Calu3 (cell line): ENCODE data around the gene TPK1. TPM values are rescaled to one million over a fixed set of nuclear protein-coding genes. Genes with fewer than 3 reads are reported as not detected.

Source experiments
- BruUV-seq: library from RNA; stranded (reverse); fragments of 400-500 nt; replicated peaks from 2 replicates; lab custom pipeline; 2021; lab: Mats Ljungman, UMichigan
- CTCF ChIA-PET: fragments of 300-600 bp; sonication (Branson Sonifier 250); formaldehyde crosslinking; loops from one replicate; lab custom pipeline; 2022; ENCODE audit warnings: antibody characterized with exemption; lab: Charles Lee
- DNase-seq: peaks from one replicate; pipeline ENCODE4 v3.0.0; 2022
- H3K27ac Mint-ChIP-seq: one replicate; pipeline ENCODE4 v1.8.0; 2022; ENCODE audit warnings: mixed read lengths; ENCODE audit not compliant: unreplicated experiment
- H3K27me3 Mint-ChIP-seq: one replicate; pipeline ENCODE4 v1.8.0; 2022; ENCODE audit warnings: mixed read lengths; ENCODE audit not compliant: unreplicated experiment
- H3K36me3 Mint-ChIP-seq: one replicate; pipeline ENCODE4 v1.8.0; 2022; ENCODE audit warnings: mild to moderate bottlenecking, moderate library complexity, mixed read lengths; ENCODE audit not compliant: insufficient read depth, unreplicated experiment
- H3K4me1 Mint-ChIP-seq: one replicate; pipeline ENCODE4 v1.8.0; 2022; ENCODE audit warnings: mild to moderate bottlenecking, low read depth, mixed read lengths; ENCODE audit not compliant: unreplicated experiment
- H3K4me3 Mint-ChIP-seq: one replicate; pipeline ENCODE4 v1.8.0; 2022; ENCODE audit warnings: mild to moderate bottlenecking, low read depth, moderate library complexity, mixed read lengths; ENCODE audit not compliant: unreplicated experiment
- H3K9me3 Mint-ChIP-seq: one replicate; pipeline ENCODE4 v1.8.0; 2022; ENCODE audit warnings: low read depth, mixed read lengths; ENCODE audit not compliant: unreplicated experiment
- intact Hi-C: fragments of 100-400 bp; cut with micrococcal nuclease; formaldehyde crosslinking; loops from one replicate; pipeline ENCODE4 v1.10.0; 2022; ENCODE audit not compliant: unreplicated experiment
- total RNA-seq: library from RNA; stranded (reverse); gene quantifications from 2 replicates; pipeline ENCODE4 v1.2.3, GENCODE V29; 2022
- TF ChIP-seq, protein P1 (sequence below): fragments of 200-600 bp; IDR thresholded peaks from one replicate; pipeline ENCODE4 v1.8.0; 2022; ENCODE audit warnings: antibody characterized with exemption; ENCODE audit not compliant: unreplicated experiment

Gene TPK1
- total RNA-seq, 1 experiment from 2014 or later, result 13.2 TPM

DNA sequence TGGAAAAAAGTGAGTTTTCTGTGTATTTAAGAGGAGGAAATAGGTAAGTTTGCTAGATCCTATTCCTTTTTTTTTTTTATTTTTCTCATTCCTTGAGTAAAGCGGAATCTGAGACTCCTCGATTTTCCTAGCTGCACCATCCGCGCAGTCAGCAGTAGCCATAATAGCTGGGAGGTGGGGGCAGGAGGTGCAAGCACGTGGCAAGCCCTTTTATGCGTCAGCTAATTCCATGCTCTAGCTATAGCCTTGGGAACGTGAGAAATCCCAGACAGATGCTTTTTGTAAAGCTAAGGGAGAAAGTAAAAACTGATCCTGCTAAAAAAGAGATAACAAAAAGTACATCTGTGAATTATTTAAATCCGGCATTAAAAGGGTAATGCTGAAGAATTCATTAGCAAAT lies 33.2 kb upstream of the TPK1 start:
- intact Hi-C loops, result no loop called here

GRCh38 chr7:144866189-144866588 lies 30.3 kb upstream of the TPK1 start:
- Mint-ChIP-seq H3K4me3 (no peak overlapping the region), H3K27me3 (no peaks in the 10 kb centered on the region), H3K27ac (no peak overlapping the region), H3K9me3 (no peaks in the 10 kb centered on the region), H3K4me1 (no peaks in the 10 kb centered on the region), H3K36me3 (no peaks in the 10 kb centered on the region)
- BruUV-seq, result no TSS peak
- no peak for DNase-seq
- TF ChIP-seq, protein P1, sequence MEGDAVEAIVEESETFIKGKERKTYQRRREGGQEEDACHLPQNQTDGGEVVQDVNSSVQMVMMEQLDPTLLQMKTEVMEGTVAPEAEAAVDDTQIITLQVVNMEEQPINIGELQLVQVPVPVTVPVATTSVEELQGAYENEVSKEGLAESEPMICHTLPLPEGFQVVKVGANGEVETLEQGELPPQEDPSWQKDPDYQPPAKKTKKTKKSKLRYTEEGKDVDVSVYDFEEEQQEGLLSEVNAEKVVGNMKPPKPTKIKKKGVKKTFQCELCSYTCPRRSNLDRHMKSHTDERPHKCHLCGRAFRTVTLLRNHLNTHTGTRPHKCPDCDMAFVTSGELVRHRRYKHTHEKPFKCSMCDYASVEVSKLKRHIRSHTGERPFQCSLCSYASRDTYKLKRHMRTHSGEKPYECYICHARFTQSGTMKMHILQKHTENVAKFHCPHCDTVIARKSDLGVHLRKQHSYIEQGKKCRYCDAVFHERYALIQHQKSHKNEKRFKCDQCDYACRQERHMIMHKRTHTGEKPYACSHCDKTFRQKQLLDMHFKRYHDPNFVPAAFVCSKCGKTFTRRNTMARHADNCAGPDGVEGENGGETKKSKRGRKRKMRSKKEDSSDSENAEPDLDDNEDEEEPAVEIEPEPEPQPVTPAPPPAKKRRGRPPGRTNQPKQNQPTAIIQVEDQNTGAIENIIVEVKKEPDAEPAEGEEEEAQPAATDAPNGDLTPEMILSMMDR, result no peak
- CTCF ChIA-PET, result no interaction called here
- intact Hi-C loops, result no loop called here

More for the DNA sequence above, 33.2 kb upstream of the TPK1 start:
- Mint-ChIP-seq H3K27ac (no peak overlapping the region), H3K27me3 (no peaks in the 10 kb centered on the region), H3K36me3 (no peaks in the 10 kb centered on the region), H3K4me3 (no peak overlapping the region), H3K4me1 (no peaks in the 10 kb centered on the region), H3K9me3 (no peaks in the 10 kb centered on the region)
- TF ChIP-seq, protein P1, result no peak
- CTCF ChIA-PET, result no interaction called here
- no peak for DNase-seq
- BruUV-seq, result no TSS peak

- DNase-seq, result no peak
- CTCF ChIA-PET, result no interaction called here
- no peaks in the 10 kb centered on the region for H3K27me3 Mint-ChIP-seq
- no peaks in the 10 kb centered on the region for H3K36me3 Mint-ChIP-seq
- TF ChIP-seq, protein P1, result no peak
- intact Hi-C loops, result no loop called here
- no peaks in the 10 kb centered on the region for H3K4me1 Mint-ChIP-seq
- no peak overlapping the region for H3K4me3 Mint-ChIP-seq
- no peak overlapping the region for H3K27ac Mint-ChIP-seq
- no peaks in the 10 kb centered on the region for H3K9me3 Mint-ChIP-seq
- BruUV-seq, result no TSS peak
Measured at GRCh38 chr7:144863320-144863647, 27.4 kb upstream of the TPK1 start.

DNA sequence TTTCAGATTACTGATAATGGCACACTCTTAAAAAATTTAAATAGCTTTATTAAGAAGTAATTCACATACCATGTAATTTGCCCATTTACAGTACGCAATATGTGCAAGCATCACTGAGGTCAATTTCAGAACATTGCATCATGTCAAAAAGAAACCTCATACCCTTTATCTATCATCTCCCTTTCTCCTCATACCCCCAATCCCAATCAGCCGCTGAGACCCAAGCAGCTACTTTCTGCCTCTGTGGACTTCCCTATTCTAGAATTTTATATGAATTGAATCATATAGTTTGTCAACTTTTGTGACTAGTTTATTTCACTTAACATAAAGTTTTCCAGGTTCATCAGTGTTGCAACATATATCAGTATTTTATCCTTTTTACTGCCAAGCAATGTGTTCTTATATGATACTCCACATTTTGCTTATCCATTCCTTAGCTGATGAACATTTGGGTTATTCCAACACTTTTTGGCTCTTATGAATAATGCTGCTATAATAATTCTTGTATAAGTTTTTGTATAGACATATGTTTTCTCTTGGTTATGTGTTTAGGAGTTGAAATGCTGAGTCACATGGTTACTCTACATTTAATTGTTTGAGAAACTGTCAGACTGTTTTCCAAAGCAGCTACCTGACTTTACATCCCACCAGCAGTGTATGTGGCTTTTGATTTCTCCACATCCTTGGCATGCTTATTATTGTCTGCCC lies 26.9 kb upstream of the TPK1 start:
- TF ChIP-seq, protein P1, result no peak
- no peak overlapping the region for H3K27ac Mint-ChIP-seq
- H3K9me3 Mint-ChIP-seq, result no peaks in the 10 kb centered on the region
- no peaks in the 10 kb centered on the region for H3K36me3 Mint-ChIP-seq
- intact Hi-C loops, result no loop called here
- no peaks in the 10 kb centered on the region for H3K4me1 Mint-ChIP-seq
- H3K27me3 Mint-ChIP-seq, result no peaks in the 10 kb centered on the region
- CTCF ChIA-PET, result interaction anchor here (0.7 kb wide), 1 partner anchor 346 kb away, joined by 3 read pairs; no protein-coding TSS in a partner anchor
- no TSS peak for BruUV-seq
- no peak overlapping the region for H3K4me3 Mint-ChIP-seq
- DNase-seq, result no peak
